GM12878 (cell line): ENCODE measurements around the gene ZDHHC9. TPM values are rescaled to one million over a fixed set of nuclear protein-coding genes. Genes with fewer than 3 reads are reported as not detected.
A peak's percentile ranks its signal among the peaks of the same experiment; 100 is the strongest.

Experiments
- BHLHE40 ChIP-seq, 2 experiments: fragments of 450-650 bp in 1 of 2; IDR thresholded peaks; 2 replicates each; pipeline ENCODE4 v1.6.1; 2011 to 2017; ENCODE audit warnings: low read depth in 2 of 2, borderline replicate concordance in 1 of 2, improper control_type of control experiment in 1 of 2, low read length in 1 of 2, mild to moderate bottlenecking in 1 of 2
- BMI1 ChIP-seq: fragments of 450-650 bp; IDR thresholded peaks from 2 replicates; pipeline ENCODE4 v1.6.1; 2016; ENCODE audit warnings: mild to moderate bottlenecking, moderate library complexity, borderline replicate concordance
- CBX3 ChIP-seq: fragments of 200-600 bp; sonication (generic); IDR thresholded peaks from 2 replicates; pipeline ENCODE4 v1.6.1; 2016; ENCODE audit warnings: low read depth, borderline replicate concordance
- CEBPZ ChIP-seq: fragments of 150-350 bp; IDR thresholded peaks from 2 replicates; pipeline ENCODE4 v1.6.1; 2016; ENCODE audit warnings: low read depth, low read length
- CTCF ChIP-seq, 3 experiments: IDR thresholded peaks in 2 of 3; conservative IDR thresholded peaks in 1 of 3; 2 replicates each; pipeline ENCODE4 v1.5.1; 2011; ENCODE audit warnings: low read depth in 3 of 3, low read length in 3 of 3, mild to moderate bottlenecking in 3 of 3, control low read depth in 2 of 3, moderate library complexity in 2 of 3, inconsistent platforms in 1 of 3, mixed read lengths in 1 of 3; ENCODE audit not compliant: control insufficient read depth in 2 of 3, insufficient read depth in 1 of 3; ENCODE audit errors: extremely low read depth in 1 of 3
- EED ChIP-seq: sonication (generic); IDR thresholded peaks from 2 replicates; pipeline ENCODE4 v1.6.1; 2016; ENCODE audit warnings: antibody characterized with exemption, low read depth
- EGR1 ChIP-seq, 2 experiments: IDR thresholded peaks; 1 replicate in 1 of 2; 2 replicates in 1 of 2; pipeline ENCODE4 v1.6.1; 2011 to 2012; ENCODE audit warnings: low read depth in 2 of 2, low read length in 2 of 2, borderline replicate concordance in 1 of 2, mild to moderate bottlenecking in 1 of 2, moderate library complexity in 1 of 2
- GATAD2B ChIP-seq: fragments of 450-650 bp; conservative IDR thresholded peaks from 2 replicates; pipeline ENCODE4 v1.6.1; 2017; ENCODE audit warnings: low read depth, mild to moderate bottlenecking, moderate library complexity
- IKZF1 ChIP-seq: fragments of 450-650 bp; conservative IDR thresholded peaks from 2 replicates; pipeline ENCODE4 v1.6.1; 2017; ENCODE audit warnings: antibody characterized with exemption, mild to moderate bottlenecking
- IKZF2 ChIP-seq, 2 experiments: fragments of 450-650 bp; IDR thresholded peaks; 2 replicates each; pipeline ENCODE4 v1.6.1; 2017; ENCODE audit warnings: mild to moderate bottlenecking in 2 of 2, moderate library complexity in 2 of 2
- MAX ChIP-seq: IDR thresholded peaks from 2 replicates; pipeline ENCODE4 v1.6.1; 2012; ENCODE audit warnings: low read depth, low read length, improper control_type of control experiment
- MEF2B ChIP-seq: fragments of 450-650 bp; IDR thresholded peaks from 2 replicates; pipeline ENCODE4 v1.6.1; 2018; ENCODE audit warnings: mild to moderate bottlenecking, moderate library complexity; ENCODE audit not compliant: partially characterized antibody, poor library complexity, severe bottlenecking
- MTA2 ChIP-seq: fragments of 450-650 bp; IDR thresholded peaks from 2 replicates; pipeline ENCODE4 v1.6.1; 2016; ENCODE audit warnings: low read depth, mild to moderate bottlenecking, moderate library complexity
- NFXL1 ChIP-seq: fragments of 450-650 bp; IDR thresholded peaks from 2 replicates; pipeline ENCODE4 v1.6.1; 2017; ENCODE audit warnings: antibody characterized with exemption, mild to moderate bottlenecking, borderline replicate concordance
- NR2C1 ChIP-seq: fragments of 450-650 bp; IDR thresholded peaks from 2 replicates; pipeline ENCODE4 v1.6.1; 2017; ENCODE audit warnings: antibody characterized with exemption, mild to moderate bottlenecking, moderate library complexity
- SMARCA5 ChIP-seq: fragments of 450-650 bp; IDR thresholded peaks from 2 replicates; pipeline ENCODE4 v1.6.1; 2017; ENCODE audit warnings: mild to moderate bottlenecking
- STAT3 ChIP-seq: IDR thresholded peaks from 2 replicates; pipeline ENCODE4 v1.6.1; 2011; ENCODE audit warnings: low read depth, low read length, improper control_type of control experiment
- TAF1 ChIP-seq: IDR thresholded peaks from 2 replicates; pipeline ENCODE4 v1.6.1; 2011; ENCODE audit warnings: mild to moderate bottlenecking, low read depth, low read length, borderline replicate concordance
- TCF12 ChIP-seq: IDR thresholded peaks from 2 replicates; pipeline ENCODE4 v1.6.1; 2011; ENCODE audit warnings: low read depth, mild to moderate bottlenecking, low read length
- ZNF687 ChIP-seq: fragments of 450-650 bp; IDR thresholded peaks from 2 replicates; pipeline ENCODE4 v1.6.1; 2017; ENCODE audit warnings: mild to moderate bottlenecking, moderate library complexity
- polyA plus RNA-seq, 11 experiments: library from polyadenylated mRNA; depleted of rRNA in 4 of 11; unstranded in 6 of 11; stranded (reverse) in 5 of 11; fragments of >200 nt; fragmentation: Nextera tagmentation in 4 of 11; fragmentation: Illumina TruSeq in 1 of 11; extraction: Ambion mirVana in 4 of 11; extraction: Trizol in 1 of 11; gene quantifications; 1 replicate in 1 of 11; 2 replicates in 10 of 11; pipeline versions ENCODE4 v1.2.1 to v1.2.3, GENCODE V29; 2011 to 2016; ENCODE audit warnings: inconsistent platforms in 2 of 11, missing spikeins in 2 of 11, low read depth in 1 of 11
- total RNA-seq, 4 experiments: library from RNA; depleted of rRNA in 3 of 4; stranded (reverse); fragments of >200 nt in 3 of 4; fragmentation: Illumina TruSeq in 1 of 4; extraction: Trizol in 1 of 4; gene quantifications; 2 replicates each; pipeline versions ENCODE4 v1.2.1 to v1.2.3, GENCODE V29; 2013 to 2021

ZDHHC9 gene
- total and polyA plus RNA-seq, 10 of the 15 experiments (the other 5 are each of a cell fraction or from before 2014, with no cell fraction given), result 1.8 to 13.0 (median 5.4) TPM

GRCh38 chrX:129772796-129773431 is 70.8 kb downstream of the ZDHHC9 start (continued):
- TF ChIP-seq ZNF687, result peak; percentile 98
- no peak for TF ChIP-seq NFXL1
- TF ChIP-seq MTA2, result peak; percentile 76
- peak; percentile 68 for TF ChIP-seq MEF2B
- peak; percentile 91 for TF ChIP-seq IKZF1
- 0 out of 2 replicates have a peak, but pooled peaks have one; percentile 23 for TF ChIP-seq TAF1
- TF ChIP-seq EGR1 (IDR thresholded peaks at IDR 0.05; ENCODE audit: borderline replicate concordance in 1 of 2, low read depth in 2 of 2, low read length in 2 of 2), result 0 out of 3 replicates have a peak, but pooled peaks of 1 of the 2 experiments have one; percentile 9
- TF ChIP-seq BMI1, result no peak
- TF ChIP-seq STAT3, result no peak
- peak; percentile 55 to 68; a peak in 3 of 4 replicates for TF ChIP-seq BHLHE40 (IDR thresholded peaks at IDR 0.05; ENCODE audit: borderline replicate concordance in 1 of 2, low read depth in 2 of 2, low read length in 1 of 2)
- 0 out of 2 replicates have a peak, but pooled peaks have one; percentile 11 for TF ChIP-seq SMARCA5
- TF ChIP-seq IKZF2 (IDR thresholded peaks at IDR 0.05), result peak; percentile 87 to 88
- TF ChIP-seq CTCF (IDR thresholded peaks at IDR 0.05 in 2 of 3, conservative IDR thresholded peaks at IDR 0.05 in 1 of 3; ENCODE audit: control insufficient read depth in 2 of 3, extremely low read depth in 1 of 3, insufficient read depth in 1 of 3, low read depth in 3 of 3, low read length in 3 of 3), result peak in 1 of 3 experiments; percentile 34; a peak in 1 of 6 replicates
- TF ChIP-seq EED, result peak; percentile 73; the same call in 1 of the 2 replicates
- TF ChIP-seq CEBPZ, result no peak
- peak; percentile 59; the same call in 1 of the 2 replicates for TF ChIP-seq MAX
- TF ChIP-seq CBX3, result no peak
- TF ChIP-seq GATAD2B, result peak; percentile 72
- TF ChIP-seq TCF12, result peak; percentile 41; the same call in 1 of the 2 replicates
- TF ChIP-seq NR2C1, result no peak
- TF ChIP-seq, all 136 proteins: peak for 47
